Thymus (tissue), 11 donors: Measurements from ENCODE around the gene GSTA5. TPM values are rescaled to one million over a fixed set of nuclear protein-coding genes. Genes with fewer than 3 reads are reported as not detected.
"Not testable (repeated sequence)": the region's sequence is repeated elsewhere in the genome, so short reads cannot be mapped to it uniquely, and the experiment has no call there.

Experiments used
- DNase-seq, 9 donors: peaks; one replicate each; pipeline ENCODE4 v3.0.0-alpha.2; 2013; ENCODE audit warnings: low spot score in 9 of 9, low read depth in 6 of 9, missing footprints in 1 of 9
- H3K27ac ChIP-seq, 2 donors: one replicate each; pipeline ENCODE4 v1.5.1; 2013; ENCODE audit warnings: control low read depth in 1 of 2, low read depth in 1 of 2, low read length in 1 of 2, mild to moderate bottlenecking in 1 of 2, moderate library complexity in 1 of 2
- H3K27me3 ChIP-seq, 2 donors: one replicate each; pipeline ENCODE4 v1.5.1; 2013; ENCODE audit warnings: low read length in 1 of 2; ENCODE audit not compliant: control insufficient read depth in 2 of 2, insufficient read depth in 1 of 2
- H3K36me3 ChIP-seq, 2 donors: one replicate each; pipeline ENCODE4 v1.5.1; 2013; ENCODE audit warnings: low read length in 1 of 2, mild to moderate bottlenecking in 1 of 2, moderate library complexity in 1 of 2; ENCODE audit not compliant: control insufficient read depth in 2 of 2, insufficient read depth in 2 of 2
- H3K4me1 ChIP-seq, 2 donors: one replicate each; pipeline ENCODE4 v1.5.1; 2013; ENCODE audit warnings: low read length in 2 of 2; ENCODE audit not compliant: control insufficient read depth in 2 of 2, insufficient read depth in 2 of 2
- H3K4me3 ChIP-seq, 2 donors: one replicate each; pipeline ENCODE4 v1.5.1; 2013; ENCODE audit warnings: low read length in 2 of 2, control low read depth in 1 of 2, mild to moderate bottlenecking in 1 of 2
- H3K9me3 ChIP-seq, 2 donors: one replicate each; pipeline ENCODE4 v1.5.1; 2013; ENCODE audit warnings: low read length in 1 of 2, mild to moderate bottlenecking in 1 of 2; ENCODE audit not compliant: control insufficient read depth in 2 of 2, insufficient read depth in 1 of 2
- WGBS: extraction: QIAGEN DNeasy Blood & Tissue Kit; methylation state at CpG from one replicate; pipeline ENCODE4 v1.1.7; 2013; 5-methylcytosine and 5-hydroxymethylcytosine counted together
- polyA plus RNA-seq: library from polyadenylated mRNA; stranded (reverse); fragments of 200-250 nt; gene quantifications from one replicate; pipeline ENCODE4 v1.2.3, GENCODE V29; 2013
- total RNA-seq: library from RNA; stranded (reverse); fragments of 120-200 nt; gene quantifications from one replicate; pipeline ENCODE4 v1.2.4, GENCODE V29; 2013
- donor health status: healthy.

Gene GSTA5
- total and polyA plus RNA-seq, 2 donors: not detected

GRCh38 chr6:52872031-52872430, 31.4 kb upstream of the GSTA5 start:
- no peak for DNase-seq
- no peak overlapping the region for H3K27ac ChIP-seq
- H3K4me3 ChIP-seq: no peak overlapping the region
- no peaks in the 10 kb centered on the region for H3K9me3 ChIP-seq
- 82% methylated on average over 4 of the region's 4 CpGs for WGBS
- no peaks in the 10 kb centered on the region for H3K27me3 ChIP-seq
- H3K36me3 ChIP-seq: no peaks in the 10 kb centered on the region
- no peaks in the 10 kb centered on the region for H3K4me1 ChIP-seq

- Histone ChIP-seq H3K27ac (no peak overlapping the region), H3K4me3 (no peak overlapping the region), H3K27me3 (no peaks in the 10 kb centered on the region), H3K9me3 (no peaks in the 10 kb centered on the region), H3K4me1 (no peaks in the 10 kb centered on the region), H3K36me3 (no peaks in the 10 kb centered on the region)
- no peak for DNase-seq
- 97% methylated on average over 3 of the region's 3 CpGs for WGBS
Observed at GRCh38 chr6:52871621-52872020, 31.0 kb upstream of the GSTA5 start.

DNA sequence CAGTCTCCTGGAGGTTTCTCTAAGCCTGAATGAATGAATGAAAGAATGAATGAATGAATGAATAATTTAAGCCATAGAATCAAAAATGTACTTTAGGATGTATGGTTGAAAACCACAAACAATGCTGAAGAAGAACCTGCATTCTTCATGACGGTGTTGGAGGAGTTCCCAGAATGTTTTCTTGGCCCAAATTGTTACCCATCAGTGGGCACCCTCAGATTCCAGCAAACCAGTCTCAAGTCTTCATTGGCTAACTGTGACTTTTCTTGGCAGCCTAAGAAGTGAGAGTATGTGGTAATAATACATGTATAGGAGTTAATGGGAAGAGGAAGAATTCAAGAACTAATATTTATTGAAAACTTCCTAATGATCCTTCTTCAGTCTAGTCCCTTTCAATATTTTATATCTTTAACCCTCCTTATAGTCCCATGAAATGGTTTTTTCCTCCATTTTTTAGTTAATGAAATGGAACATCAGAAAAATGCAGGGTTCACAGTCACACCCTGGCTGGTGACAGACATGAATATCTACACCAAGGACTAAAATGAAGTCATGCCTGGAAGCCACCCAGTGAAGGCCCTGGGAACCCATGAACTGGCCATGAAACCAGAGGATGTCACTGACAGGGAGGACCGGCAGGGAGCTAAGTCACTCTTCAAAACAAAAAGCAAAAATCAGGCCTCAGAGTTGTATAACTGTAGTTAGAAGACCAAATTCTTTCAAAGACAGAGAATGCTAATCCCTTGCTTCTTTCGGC, 29.9 kb upstream of the GSTA5 start:
- not testable (repeated sequence) for H3K4me1 ChIP-seq, H3K27ac ChIP-seq, DNase-seq, H3K9me3 ChIP-seq, H3K27me3 ChIP-seq, H3K36me3 ChIP-seq, H3K4me3 ChIP-seq
- 93% methylated on average over 3 of the region's 3 CpGs for WGBS

DNA sequence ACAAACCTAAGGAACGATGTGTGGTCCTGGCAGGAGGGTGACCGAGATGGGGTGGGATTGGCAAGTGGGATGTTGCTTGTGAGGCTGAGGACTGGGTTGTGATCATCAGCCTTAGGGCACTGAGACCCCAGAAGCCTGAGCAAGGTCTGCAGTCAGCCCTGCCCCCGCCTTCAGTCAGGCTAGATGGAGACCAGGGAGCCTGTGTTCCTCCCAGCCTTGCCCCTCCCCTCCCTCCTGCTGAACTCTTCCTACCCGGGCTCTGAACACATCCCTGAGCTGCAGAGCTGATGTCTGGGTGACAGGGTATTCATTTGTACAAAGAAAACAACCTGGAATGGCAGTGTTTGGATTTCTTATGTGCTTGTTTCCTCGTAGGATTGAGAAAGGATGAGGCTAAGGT, 28.3 kb upstream of the GSTA5 start:
- 83% methylated on average over 5 of the region's 5 CpGs for WGBS
- H3K27ac ChIP-seq, H3K9me3 ChIP-seq, H3K4me1 ChIP-seq, H3K4me3 ChIP-seq, H3K27me3 ChIP-seq, DNase-seq, H3K36me3 ChIP-seq: not testable (repeated sequence)

- Histone ChIP-seq H3K36me3 (no peaks in the 10 kb centered on the region), H3K27me3 (no peaks in the 10 kb centered on the region), H3K27ac (no peak overlapping the region), H3K4me1 (no peaks in the 10 kb centered on the region), H3K4me3 (no peak overlapping the region), H3K9me3 (no peaks in the 10 kb centered on the region)
- DNase-seq: no peak
- whole genome bisulfite sequencing: 97% methylated on average over 1 of the region's 1 CpG
Observed at GRCh38 chr6:52868240-52868639, 27.6 kb upstream of the GSTA5 start.

DNA sequence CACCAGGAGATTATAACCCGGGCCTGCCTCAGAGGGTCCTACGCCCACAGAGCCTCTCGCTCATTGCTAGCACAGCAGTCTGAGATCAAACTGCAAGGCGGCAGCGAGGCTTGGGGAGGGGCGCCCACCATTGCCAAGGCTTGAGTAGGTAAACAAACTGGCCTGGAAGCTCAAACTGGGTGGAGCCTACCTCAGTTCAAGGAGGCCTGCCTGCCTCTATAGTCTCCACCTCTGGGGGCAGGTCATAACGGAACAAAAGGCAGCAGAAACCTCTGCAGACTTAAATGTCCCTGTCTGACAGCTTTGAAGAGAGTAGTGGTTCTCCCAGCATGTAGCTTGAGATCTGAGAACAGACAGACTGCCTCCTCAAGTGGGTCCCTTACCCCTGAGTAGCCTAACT, 20.5 kb upstream of the GSTA5 start:
- not testable (repeated sequence) for H3K27ac ChIP-seq, H3K4me3 ChIP-seq, H3K36me3 ChIP-seq, DNase-seq, H3K9me3 ChIP-seq, H3K27me3 ChIP-seq, H3K4me1 ChIP-seq
- 98% methylated on average over 7 of the region's 7 CpGs for WGBS

- DNase-seq: no peak
- Histone ChIP-seq H3K9me3 (no peaks in the 10 kb centered on the region), H3K4me3 (no peak overlapping the region), H3K36me3 (no peaks in the 10 kb centered on the region), H3K27ac (no peak overlapping the region), H3K4me1 (no peaks in the 10 kb centered on the region), H3K27me3 (no peaks in the 10 kb centered on the region)
- 97% methylated on average over 4 of the region's 4 CpGs for WGBS
Observed at GRCh38 chr6:52858416-52858815, 17.8 kb upstream of the GSTA5 start.

GRCh38 chr6:52856137-52856536, 15.5 kb upstream of the GSTA5 start:
- not testable (repeated sequence) for H3K36me3 ChIP-seq, H3K27me3 ChIP-seq, DNase-seq, H3K9me3 ChIP-seq, H3K4me1 ChIP-seq, H3K27ac ChIP-seq, H3K4me3 ChIP-seq
- 29% methylated on average over 3 of the region's 3 CpGs for WGBS

GRCh38 chr6:52849137-52849536, 8.5 kb upstream of the GSTA5 start:
- no peak for DNase-seq
- 95% methylated on average over 4 of the region's 4 CpGs for WGBS
- Histone ChIP-seq H3K36me3 (no peaks in the 10 kb centered on the region), H3K4me3 (no peak overlapping the region), H3K4me1 (no peaks in the 10 kb centered on the region), H3K27me3 (peaks cover 0 to 2% of the 10 kb centered on the region in 2 donors), H3K9me3 (no peaks in the 10 kb centered on the region), H3K27ac (no peak overlapping the region)
